Measurements from ENCODE around the gene PARP12. TPM values are rescaled to one million over a fixed set of nuclear protein-coding genes. Genes with fewer than 3 reads are reported as not detected.

PARP12 gene
- total and polyA plus RNA-seq, 8 donors, result 13.0 to 135 (median 33.2) TPM

GRCh38 chr7:140060243-140060630 lies 2.5 kb downstream of the PARP12 start:
- Histone ChIP-seq H3K9me3 (no peaks in the 10 kb centered on the region), H3K27ac (peak overlapping the region; percentile 28 to 96 (median 95)), H3K4me1 (peaks cover 36 to 47% (median 41%) of the 10 kb centered on the region in 4 donors), H3K27me3 (no peaks in the 10 kb centered on the region), H3K36me3 (peaks cover 9 to 23% (median 21%) of the 10 kb centered on the region in 4 donors), H3K4me3 (peak overlapping the region in 1 of 4 donors; percentile 74)
- TF ChIP-seq POLR2AphosphoS5 (IDR thresholded peaks at IDR 0.05) (no peak), POLR2A (IDR thresholded peaks at IDR 0.05) (no peak), EP300 (IDR thresholded peaks at IDR 0.05) (no peak), CTCF (IDR thresholded peaks at IDR 0.05) (no peak)
- intact Hi-C loops (cut with DNase I; ENCODE audit: low total_unique reads), result no loop called here
- DNase-seq, result no peak
- WGBS, 5 donors, result 75 to 84% (median 81%) methylated on average over 3 of the region's 3 CpGs

GRCh38 chr7:140059273-140060242 lies 3.2 kb downstream of the PARP12 start:
- Histone ChIP-seq H3K27ac (peak overlapping the region; percentile 77 to 96 (median 95)), H3K36me3 (peaks cover 9 to 25% (median 22%) of the 10 kb centered on the region in 4 donors), H3K4me1 (peaks cover 36 to 50% (median 41%) of the 10 kb centered on the region in 4 donors), H3K9me3 (no peaks in the 10 kb centered on the region), H3K27me3 (no peaks in the 10 kb centered on the region), H3K4me3 (peak overlapping the region in 1 of 4 donors; percentile 14)
- 29 to 48% (median 38%) methylated on average over 12 of the region's 12 CpGs for WGBS, 5 donors
- TF ChIP-seq CTCF (IDR thresholded peaks at IDR 0.05) (no peak), POLR2A (IDR thresholded peaks at IDR 0.05) (no peak), EP300 (IDR thresholded peaks at IDR 0.05) (no peak), POLR2AphosphoS5 (IDR thresholded peaks at IDR 0.05) (peak in 2 of 3 donors; percentile 28 to 78)
- intact Hi-C loops (cut with DNase I; ENCODE audit: low total_unique reads), result no loop called here
- peak; percentile 92 to 95 for DNase-seq

- no peaks in the 10 kb centered on the region for H3K27me3 ChIP-seq
- no peaks in the 10 kb centered on the region for H3K9me3 ChIP-seq
- H3K4me3 ChIP-seq, result no peak overlapping the region
- intact Hi-C loops (cut with DNase I; ENCODE audit: low total_unique reads), result no loop called here
- H3K36me3 ChIP-seq, result peaks cover 9 to 32% (median 24%) of the 10 kb centered on the region in 4 donors
- peaks cover 35 to 56% (median 40%) of the 10 kb centered on the region in 4 donors for H3K4me1 ChIP-seq
- TF ChIP-seq CTCF (IDR thresholded peaks at IDR 0.05) (no peak), POLR2A (IDR thresholded peaks at IDR 0.05) (no peak), POLR2AphosphoS5 (IDR thresholded peaks at IDR 0.05) (no peak), EP300 (IDR thresholded peaks at IDR 0.05) (no peak)
- no peak for DNase-seq
- WGBS, 5 donors, result 68 to 85% (median 77%) methylated on average over 7 of the region's 7 CpGs
- H3K27ac ChIP-seq, result peak overlapping the region in 1 of 5 donors; percentile 96
These were observed 4.2 kb downstream of the PARP12 start for GRCh38 chr7:140058517-140058916.

GRCh38 chr7:140057143-140057535 lies 5.6 kb downstream of the PARP12 start:
- Histone ChIP-seq H3K27me3 (no peaks in the 10 kb centered on the region), H3K9me3 (no peaks in the 10 kb centered on the region), H3K4me1 (peaks cover 30 to 51% (median 36%) of the 10 kb centered on the region in 4 donors), H3K27ac (no peak overlapping the region), H3K4me3 (no peak overlapping the region), H3K36me3 (peaks cover 9 to 32% (median 26%) of the 10 kb centered on the region in 4 donors)
- no peak for TF ChIP-seq POLR2AphosphoS5 (IDR thresholded peaks at IDR 0.05)
- TF ChIP-seq EP300 (IDR thresholded peaks at IDR 0.05), result no peak
- TF ChIP-seq POLR2A (IDR thresholded peaks at IDR 0.05), result no peak
- TF ChIP-seq CTCF (IDR thresholded peaks at IDR 0.05), result no peak
- intact Hi-C loops (cut with DNase I; ENCODE audit: low total_unique reads), result no loop called here
- no peak for DNase-seq
- WGBS, 5 donors, result 93 to 98% (median 97%) methylated on average over 3 of the region's 3 CpGs
